Liver (tissue), 9 donors: ENCODE results near the gene SP100. TPM values are rescaled to one million over a fixed set of nuclear protein-coding genes. Genes with fewer than 3 reads are reported as not detected.

Experiments
- DNase-seq: peaks from one replicate; pipeline ENCODE4 v3.0.0-alpha.2; 2017; ENCODE audit warnings: low spot score
- H3K27ac ChIP-seq, 2 donors: one replicate each; pipeline ENCODE4 v1.7.0; 2013; ENCODE audit warnings: inconsistent platforms in 2 of 2, low read length in 2 of 2, control low read depth in 1 of 2, low read depth in 1 of 2, mild to moderate bottlenecking in 1 of 2
- H3K27me3 ChIP-seq, 4 donors: one replicate each; pipeline versions ENCODE4 v1.6.1 to v1.7.0; 2013; ENCODE audit warnings: low read length in 3 of 4, inconsistent platforms in 1 of 4, mild to moderate bottlenecking in 1 of 4, moderate library complexity in 1 of 4; ENCODE audit not compliant: control insufficient read depth in 4 of 4, insufficient read depth in 4 of 4
- H3K36me3 ChIP-seq, 4 donors: one replicate each; pipeline versions ENCODE4 v1.6.1 to v1.7.0; 2013; ENCODE audit warnings: low read length in 3 of 4, mild to moderate bottlenecking in 3 of 4, low read depth in 1 of 4, moderate library complexity in 1 of 4; ENCODE audit not compliant: control insufficient read depth in 4 of 4, insufficient read depth in 3 of 4
- H3K4me1 ChIP-seq, 4 donors: one replicate each; pipeline versions ENCODE4 v1.6.1 to v1.7.0; 2013; ENCODE audit warnings: low read length in 3 of 4, mild to moderate bottlenecking in 3 of 4, moderate library complexity in 1 of 4; ENCODE audit not compliant: control insufficient read depth in 4 of 4, insufficient read depth in 4 of 4
- H3K4me3 ChIP-seq, 3 donors: one replicate each; pipeline versions ENCODE4 v1.6.1 to v1.7.0; 2013; ENCODE audit warnings: low read length in 3 of 3, control low read depth in 1 of 3, low read depth in 1 of 3, mild to moderate bottlenecking in 1 of 3
- H3K9ac ChIP-seq, 2 donors: one replicate each; pipeline ENCODE4 v1.7.0; 2013; ENCODE audit warnings: low read length in 2 of 2, mild to moderate bottlenecking in 2 of 2, moderate library complexity in 2 of 2, control low read depth in 1 of 2, low read depth in 1 of 2
- H3K9me3 ChIP-seq, 4 donors: one replicate each; pipeline versions ENCODE4 v1.6.1 to v1.7.0; 2013; ENCODE audit warnings: low read length in 3 of 4; ENCODE audit not compliant: control insufficient read depth in 4 of 4
- ATF3 ChIP-seq: IDR thresholded peaks from 2 replicates; pipeline ENCODE4 v1.6.1; 2016; ENCODE audit warnings: antibody characterized with exemption
- CTCF ChIP-seq: fragments of 150-350 bp; IDR thresholded peaks from 2 replicates; pipeline ENCODE4 v1.5.1; 2017; ENCODE audit warnings: improper control_type of control experiment, low read depth, low read length; ENCODE audit not compliant: missing input control
- EGR1 ChIP-seq, 2 donors: IDR thresholded peaks; 2 replicates each; pipeline ENCODE4 v1.6.1; 2016 to 2018; ENCODE audit warnings: antibody characterized with exemption in 2 of 2, low read depth in 2 of 2
- FOXA1 ChIP-seq: IDR thresholded peaks from 2 replicates; pipeline ENCODE4 v1.6.1; 2016; ENCODE audit warnings: antibody characterized with exemption
- FOXA2 ChIP-seq: IDR thresholded peaks from 2 replicates; pipeline ENCODE4 v1.6.1; 2016; ENCODE audit warnings: antibody characterized with exemption
- GABPA ChIP-seq, 2 donors: IDR thresholded peaks in 1 of 2; conservative IDR thresholded peaks in 1 of 2; 2 replicates each; pipeline ENCODE4 v1.6.1; 2016; ENCODE audit warnings: antibody characterized with exemption in 2 of 2, mild to moderate bottlenecking in 1 of 2, moderate library complexity in 1 of 2
- HNF4A ChIP-seq, 2 donors: conservative IDR thresholded peaks; 2 replicates each; pipeline ENCODE4 v1.6.1; 2016; ENCODE audit warnings: antibody characterized with exemption in 2 of 2, mild to moderate bottlenecking in 2 of 2
- HNF4G ChIP-seq: IDR thresholded peaks from 2 replicates; pipeline ENCODE4 v1.6.1; 2016; ENCODE audit warnings: antibody characterized with exemption
- JUND ChIP-seq, 2 donors: IDR thresholded peaks; 2 replicates each; pipeline ENCODE4 v1.6.1; 2016; ENCODE audit warnings: antibody characterized with exemption in 2 of 2
- MAX ChIP-seq: IDR thresholded peaks from 2 replicates; pipeline ENCODE4 v1.6.1; 2016; ENCODE audit warnings: antibody characterized with exemption
- NR2F2 ChIP-seq: IDR thresholded peaks from 2 replicates; pipeline ENCODE4 v1.6.1; 2016; ENCODE audit warnings: antibody characterized with exemption
- RAD21 ChIP-seq, 2 donors: IDR thresholded peaks; 2 replicates each; pipeline ENCODE4 v1.6.1; 2016; ENCODE audit warnings: antibody characterized with exemption in 2 of 2, mild to moderate bottlenecking in 2 of 2
- RXRA ChIP-seq, 2 donors: IDR thresholded peaks; 2 replicates each; pipeline ENCODE4 v1.6.1; 2017 to 2018; ENCODE audit warnings: antibody characterized with exemption in 2 of 2, mild to moderate bottlenecking in 1 of 2
- SP1 ChIP-seq: IDR thresholded peaks from 2 replicates; pipeline ENCODE4 v1.6.1; 2018; ENCODE audit warnings: antibody characterized with exemption, mild to moderate bottlenecking
- TAF1 ChIP-seq: conservative IDR thresholded peaks from 2 replicates; pipeline ENCODE4 v1.6.1; 2016; ENCODE audit warnings: antibody characterized with exemption, mild to moderate bottlenecking
- YY1 ChIP-seq: IDR thresholded peaks from 2 replicates; pipeline ENCODE4 v1.6.1; 2016; ENCODE audit warnings: antibody characterized with exemption, mild to moderate bottlenecking
- ZBTB33 ChIP-seq: IDR thresholded peaks from 2 replicates; pipeline ENCODE4 v1.6.1; 2016; ENCODE audit warnings: antibody characterized with exemption
- WGBS: extraction: QIAGEN DNeasy Blood & Tissue Kit; methylation state at CpG from one replicate; pipeline ENCODE4 v1.1.7; 2013; 5-methylcytosine and 5-hydroxymethylcytosine counted together
- polyA plus RNA-seq, 2 donors: library from polyadenylated mRNA; stranded (reverse) in 1 of 2; unstranded in 1 of 2; fragments of 200-250 nt in 1 of 2; fragments of >200 nt in 1 of 2; fragmentation: Nextera tagmentation in 1 of 2; extraction: Ambion mirVana in 1 of 2; gene quantifications; one replicate each; pipeline versions ENCODE4 v1.2.1 to v1.2.3, GENCODE V29; 2013 to 2015
- total RNA-seq, 2 donors: library from RNA; depleted of rRNA; stranded (reverse); fragments of >200 nt; gene quantifications; one replicate each; pipeline ENCODE4 v1.2.3, GENCODE V29; 2014
- TF ChIP-seq, protein P1 (sequence below): IDR thresholded peaks from 2 replicates; pipeline ENCODE4 v1.6.1; 2016; ENCODE audit warnings: antibody characterized with exemption, mild to moderate bottlenecking
- donor health status: healthy.
- donor health status: healthy.
- donor health status: healthy.
- donor health status: healthy.
- donor health status: healthy.

SP100 gene
- total and polyA plus RNA-seq, 4 donors = 21.9 to 45.5 (median 33.1) TPM

DNA sequence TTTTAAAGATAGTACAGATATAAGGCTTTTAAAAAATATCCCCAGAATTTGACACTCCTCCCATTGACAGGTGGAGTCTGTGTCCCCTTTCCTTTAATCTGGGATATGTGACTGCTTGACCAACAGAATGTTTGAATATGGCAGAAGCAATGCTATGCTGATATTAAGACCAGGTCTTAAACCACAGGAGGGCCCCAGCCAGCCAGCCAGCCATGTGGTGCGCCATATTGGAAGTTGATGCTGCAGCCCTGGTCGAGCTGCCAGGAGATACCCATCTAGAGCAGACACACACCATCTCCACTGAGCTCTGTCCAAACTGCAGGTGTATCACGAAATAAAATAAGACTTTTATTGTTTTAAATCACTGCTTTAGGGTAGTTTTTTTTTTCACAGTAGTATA, 174.3 kb downstream of the SP100 start:
- H3K4me3 ChIP-seq = no peak overlapping the region
- peaks cover 0 to 2% (median 0%) of the 10 kb centered on the region in 4 donors for H3K4me1 ChIP-seq
- H3K27ac ChIP-seq = no peak overlapping the region
- no peak for DNase-seq
- WGBS = 80% methylated on average over 3 of the region's 3 CpGs
- H3K36me3 ChIP-seq = no peaks in the 10 kb centered on the region
- H3K27me3 ChIP-seq = no peaks in the 10 kb centered on the region
- no peak overlapping the region for H3K9ac ChIP-seq
- no peak for TF ChIP-seq JUND (IDR thresholded peaks at IDR 0.05)
- no peak for TF ChIP-seq YY1
- no peak for TF ChIP-seq HNF4G
- TF ChIP-seq RAD21 (IDR thresholded peaks at IDR 0.05) = no peak
- TF ChIP-seq ZBTB33 = no peak
- TF ChIP-seq TAF1 = no peak
- TF ChIP-seq MAX = no peak
- no peak for TF ChIP-seq EGR1 (IDR thresholded peaks at IDR 0.05; ENCODE audit: low read depth in 2 of 2)
- TF ChIP-seq RXRA (IDR thresholded peaks at IDR 0.05) = no peak
- no peak for TF ChIP-seq NR2F2
- TF ChIP-seq CTCF = no peak
- TF ChIP-seq, protein P1, sequence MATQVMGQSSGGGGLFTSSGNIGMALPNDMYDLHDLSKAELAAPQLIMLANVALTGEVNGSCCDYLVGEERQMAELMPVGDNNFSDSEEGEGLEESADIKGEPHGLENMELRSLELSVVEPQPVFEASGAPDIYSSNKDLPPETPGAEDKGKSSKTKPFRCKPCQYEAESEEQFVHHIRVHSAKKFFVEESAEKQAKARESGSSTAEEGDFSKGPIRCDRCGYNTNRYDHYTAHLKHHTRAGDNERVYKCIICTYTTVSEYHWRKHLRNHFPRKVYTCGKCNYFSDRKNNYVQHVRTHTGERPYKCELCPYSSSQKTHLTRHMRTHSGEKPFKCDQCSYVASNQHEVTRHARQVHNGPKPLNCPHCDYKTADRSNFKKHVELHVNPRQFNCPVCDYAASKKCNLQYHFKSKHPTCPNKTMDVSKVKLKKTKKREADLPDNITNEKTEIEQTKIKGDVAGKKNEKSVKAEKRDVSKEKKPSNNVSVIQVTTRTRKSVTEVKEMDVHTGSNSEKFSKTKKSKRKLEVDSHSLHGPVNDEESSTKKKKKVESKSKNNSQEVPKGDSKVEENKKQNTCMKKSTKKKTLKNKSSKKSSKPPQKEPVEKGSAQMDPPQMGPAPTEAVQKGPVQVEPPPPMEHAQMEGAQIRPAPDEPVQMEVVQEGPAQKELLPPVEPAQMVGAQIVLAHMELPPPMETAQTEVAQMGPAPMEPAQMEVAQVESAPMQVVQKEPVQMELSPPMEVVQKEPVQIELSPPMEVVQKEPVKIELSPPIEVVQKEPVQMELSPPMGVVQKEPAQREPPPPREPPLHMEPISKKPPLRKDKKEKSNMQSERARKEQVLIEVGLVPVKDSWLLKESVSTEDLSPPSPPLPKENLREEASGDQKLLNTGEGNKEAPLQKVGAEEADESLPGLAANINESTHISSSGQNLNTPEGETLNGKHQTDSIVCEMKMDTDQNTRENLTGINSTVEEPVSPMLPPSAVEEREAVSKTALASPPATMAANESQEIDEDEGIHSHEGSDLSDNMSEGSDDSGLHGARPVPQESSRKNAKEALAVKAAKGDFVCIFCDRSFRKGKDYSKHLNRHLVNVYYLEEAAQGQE = no peak
- no peak for TF ChIP-seq ATF3
- no peak for TF ChIP-seq HNF4A (conservative IDR thresholded peaks at IDR 0.05)
- no peak for TF ChIP-seq GABPA (IDR thresholded peaks at IDR 0.05 in 1 of 2, conservative IDR thresholded peaks at IDR 0.05 in 1 of 2)
- no peak for TF ChIP-seq SP1
- no peak for TF ChIP-seq FOXA1
- no peaks in the 10 kb centered on the region for H3K9me3 ChIP-seq

DNA sequence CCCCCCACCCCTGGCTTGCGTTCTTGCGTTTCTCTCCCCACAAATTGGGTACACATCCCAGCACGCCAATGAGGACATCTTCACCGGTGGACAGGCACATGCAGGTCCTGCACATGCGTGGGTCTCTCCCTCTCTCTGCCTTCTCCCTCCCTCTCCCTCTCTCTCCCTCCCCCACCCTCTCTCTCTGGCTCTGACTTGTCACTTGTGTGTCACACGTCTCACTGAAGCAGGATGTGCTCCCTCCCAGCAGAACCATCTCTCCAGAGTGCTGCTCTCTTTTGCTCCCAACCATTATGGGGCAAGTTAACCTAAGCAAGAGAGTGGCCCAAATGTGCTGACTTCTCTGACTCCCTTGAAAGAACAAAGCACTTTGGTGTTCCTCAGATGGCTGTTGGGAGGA, 175.8 kb downstream of the SP100 start:
- no peak for DNase-seq
- H3K27ac ChIP-seq = no peak overlapping the region
- H3K9ac ChIP-seq = no peak overlapping the region
- H3K27me3 ChIP-seq = no peaks in the 10 kb centered on the region
- H3K9me3 ChIP-seq = no peaks in the 10 kb centered on the region
- no peak overlapping the region for H3K4me3 ChIP-seq
- H3K36me3 ChIP-seq = no peaks in the 10 kb centered on the region
- 87% methylated on average over 6 of the region's 6 CpGs for WGBS
- peaks cover 0 to 2% (median 0%) of the 10 kb centered on the region in 4 donors for H3K4me1 ChIP-seq
- TF ChIP-seq ZBTB33 (no peak), NR2F2 (no peak), ATF3 (no peak), RAD21 (IDR thresholded peaks at IDR 0.05) (no peak), HNF4G (no peak), EGR1 (IDR thresholded peaks at IDR 0.05; ENCODE audit: low read depth in 2 of 2) (no peak), YY1 (no peak), FOXA2 (no peak), MAX (no peak)
- TF ChIP-seq, protein P1 = no peak
